Panc1 (cell line): Measurements from ENCODE around the gene SELENOI. TPM values are rescaled to one million over a fixed set of nuclear protein-coding genes. Genes with fewer than 3 reads are reported as not detected.
A peak's percentile ranks its signal among the peaks of the same experiment; 100 is the strongest.

ENCODE experiments used
- ATAC-seq: fragments of 200-7000 bp; cut with Tn5 transposase; 2 replicates; pipeline ENCODE4 v1.9.1; 2020; ENCODE audit warnings: mild to moderate bottlenecking, moderate library complexity
- BruUV-seq: library from RNA; stranded (reverse); fragments of 400-500 nt; replicated peaks from 2 replicates; lab custom pipeline; 2021; lab: Mats Ljungman, UMichigan
- CTCF ChIA-PET: fragments of 300-600 bp; sonication (Branson Sonifier 250); formaldehyde crosslinking; loops from one replicate; lab custom pipeline; 2022; ENCODE audit warnings: antibody characterized with exemption; lab: Charles Lee
- POLR2A ChIA-PET: fragments of 300-600 bp; sonication (Branson Sonifier 250); formaldehyde crosslinking; loops from one replicate; lab custom pipeline; 2022; ENCODE audit warnings: antibody characterized with exemption; lab: Charles Lee
- DNase-seq: peaks from one replicate; pipeline ENCODE4 v3.0.0-alpha.2; 2010; ENCODE audit warnings: low read depth, low spot score
- H3K27ac ChIP-seq: 2 replicates; pipeline ENCODE4 v1.5.1; 2011; ENCODE audit warnings: mild to moderate bottlenecking, low read length, inconsistent platforms
- H3K27me3 ChIP-seq: fragments of 200-500 bp; sonication (Bioruptor generic); 2 replicates; pipeline ENCODE4 v1.6.0; 2014; ENCODE audit warnings: low read length, inconsistent platforms; ENCODE audit not compliant: control insufficient read depth, insufficient read depth
- H3K36me3 ChIP-seq: fragments of 200-500 bp; sonication (Bioruptor generic); 2 replicates; pipeline ENCODE4 v1.5.1; 2014; ENCODE audit warnings: inconsistent platforms, mild to moderate bottlenecking, low read length, moderate library complexity; ENCODE audit not compliant: control insufficient read depth, insufficient read depth
- H3K4me1 ChIP-seq: 2 replicates; pipeline ENCODE4 v1.5.1; 2011; ENCODE audit warnings: inconsistent platforms, mild to moderate bottlenecking, low read length, moderate library complexity; ENCODE audit not compliant: control insufficient read depth, insufficient read depth
- H3K4me3 ChIP-seq, 2 experiments: 2 replicates each; pipeline ENCODE4 v1.5.1; 2011 to 2012; ENCODE audit warnings: low read depth in 2 of 2, low read length in 2 of 2, mild to moderate bottlenecking in 2 of 2, inconsistent platforms in 1 of 2, moderate library complexity in 1 of 2
- H3K9me3 ChIP-seq: fragments of 200-500 bp; sonication (Bioruptor generic); 2 replicates; pipeline ENCODE4 v1.5.1; 2014; ENCODE audit warnings: low read depth, mild to moderate bottlenecking, inconsistent platforms, low read length, moderate library complexity; ENCODE audit not compliant: control insufficient read depth, insufficient read depth
- CTCF ChIP-seq: fragments of 450-650 bp; IDR thresholded peaks from 2 replicates; pipeline ENCODE4 v1.5.1; 2017; ENCODE audit warnings: mild to moderate bottlenecking
- POLR2AphosphoS5 ChIP-seq: IDR thresholded peaks from 2 replicates; pipeline ENCODE4 v1.6.1; 2012; ENCODE audit warnings: mild to moderate bottlenecking, low read depth, low read length, moderate library complexity
- REST ChIP-seq, 2 experiments: IDR thresholded peaks; 2 replicates each; pipeline ENCODE4 v1.6.1; 2011 to 2012; ENCODE audit warnings: low read depth in 2 of 2, control low read depth in 1 of 2, low read length in 1 of 2, mild to moderate bottlenecking in 1 of 2, moderate library complexity in 1 of 2; ENCODE audit not compliant: insufficient read depth in 1 of 2
- SIN3A ChIP-seq: IDR thresholded peaks from 2 replicates; pipeline ENCODE4 v1.6.1; 2012; ENCODE audit warnings: low read depth, mild to moderate bottlenecking, low read length, moderate library complexity, borderline replicate concordance; ENCODE audit not compliant: insufficient read depth
- TCF7L2 ChIP-seq: IDR thresholded peaks from 2 replicates; pipeline ENCODE4 v1.6.1; 2011; ENCODE audit warnings: mild to moderate bottlenecking, low read depth, low read length, inconsistent platforms
- in situ Hi-C: cut with HindIII; loops from 2 replicates; pipeline ENCODE4 v1.10.0; 2016; ENCODE audit warnings: low sequenced_read_pairs, low pct_unique_long_range_greater_than_20kb
- intact Hi-C: fragments of 100-400 bp; cut with micrococcal nuclease; formaldehyde crosslinking; loops from one replicate; pipeline ENCODE4 v1.10.0; 2022; ENCODE audit not compliant: unreplicated experiment
- total RNA-seq: library from RNA; stranded (reverse); gene quantifications from one replicate; pipeline ENCODE4 v1.2.1, GENCODE V29; 2021; ENCODE audit not compliant: unreplicated experiment

SELENOI gene
- total RNA-seq, 1 experiment from 2014 or later = 28.5 TPM

- BruUV-seq = no TSS peak
- Histone ChIP-seq H3K27me3 (no peaks in the 10 kb centered on the region), H3K27ac (no peak overlapping the region), H3K4me3 (no peak overlapping the region), H3K9me3 (no peaks in the 10 kb centered on the region), H3K36me3 (no peaks in the 10 kb centered on the region), H3K4me1 (no peaks in the 10 kb centered on the region)
- no peak for TF ChIP-seq SIN3A
- no peak for TF ChIP-seq POLR2AphosphoS5
- TF ChIP-seq REST (IDR thresholded peaks at IDR 0.05; ENCODE audit: insufficient read depth in 1 of 2, low read depth in 2 of 2, low read length in 1 of 2) = no peak
- no peak for TF ChIP-seq CTCF
- no peak for TF ChIP-seq TCF7L2
- in situ Hi-C loops = no loop called here
- ATAC-seq (no peak), DNase-seq (no peak)
- CTCF ChIA-PET = no interaction called here
- POLR2A ChIA-PET = interaction anchor here (0.7 kb wide), 1 partner anchor 399 kb away, joined by 3 read pairs; no protein-coding TSS in a partner anchor
- intact Hi-C loops = loop anchor here (10.0 kb wide), 1 partner anchor 174 kb away; no protein-coding TSS in a partner anchor
Measured at GRCh38 chr2:26400723-26401122, 54.8 kb downstream of the SELENOI start.

GRCh38 chr2:26401739-26402541, 56.0 kb downstream of the SELENOI start, which contains the start of gene DRC1:
Gene DRC1 (plus strand): TSS chr2:26401920. CDS start chr2:26401990, 70 bp downstream.
- Histone ChIP-seq H3K4me3 (peak within 1 kb of the TSS; percentile 29 to 44), H3K9me3 (no peaks in the 10 kb centered on the region), H3K4me1 (no peaks in the 10 kb centered on the region), H3K27me3 (no peaks in the 10 kb centered on the region), H3K36me3 (no peaks in the 10 kb centered on the region), H3K27ac (no peak within 1 kb of the TSS)
- ATAC-seq (peak; percentile 90), DNase-seq (no peak)
- no TSS peak for BruUV-seq
- TF ChIP-seq REST (IDR thresholded peaks at IDR 0.05; ENCODE audit: insufficient read depth in 1 of 2, low read depth in 2 of 2, low read length in 1 of 2) (no peak), CTCF (no peak), TCF7L2 (no peak), POLR2AphosphoS5 (no peak)
- ChIA-PET POLR2A (interaction anchor here (0.6 kb wide), 1 partner anchor 10 kb away, joined by 3 read pairs; no protein-coding TSS in a partner anchor), CTCF (no interaction called here)
- in situ Hi-C loops = no loop called here
- intact Hi-C loops = loop anchor here (10.0 kb wide), 1 partner anchor 173 kb away; no protein-coding TSS in a partner anchor
